OCI-LY1 (cell line): ENCODE results near the gene HPCAL4.

ENCODE experiments used
- EZH2 ChIP-seq: fragments of 200-600 bp; sonication (generic), shearing (Covaris generic); IDR thresholded peaks from 2 replicates; pipeline ENCODE4 v1.8.0; 2017; ENCODE audit warnings: borderline replicate concordance, mixed run types, mild to moderate bottlenecking, antibody characterized with exemption, low read length, moderate library complexity, mixed read lengths
- TF ChIP-seq, protein P1 (sequence below): fragments of 200-600 bp; sonication (generic), shearing (Covaris generic); IDR thresholded peaks from 2 replicates; pipeline ENCODE4 v1.5.1; 2017; ENCODE audit warnings: mild to moderate bottlenecking, antibody characterized with exemption, low read length, moderate library complexity, mixed read lengths

DNA sequence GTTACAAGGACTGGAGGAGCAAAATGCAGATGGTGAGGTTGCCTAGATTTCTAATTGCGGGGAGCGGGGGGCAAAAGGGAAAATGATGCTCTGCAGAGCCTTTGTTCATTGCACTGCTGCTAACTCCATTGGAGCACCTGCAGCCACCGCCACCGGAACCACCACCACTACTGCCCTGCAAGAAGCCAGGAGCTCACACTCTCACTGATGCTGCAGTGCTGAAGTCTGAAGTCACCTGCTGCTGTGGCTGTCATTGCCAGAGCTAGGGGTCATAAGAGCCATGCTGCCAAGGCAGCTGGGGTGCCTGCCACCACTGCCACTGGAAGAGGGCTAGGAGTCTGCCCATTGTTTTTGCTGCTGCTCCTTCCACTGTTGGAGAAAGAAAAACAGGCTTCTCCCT lies 7.3 kb upstream of the HPCAL4 start:
- TF ChIP-seq, protein P1, sequence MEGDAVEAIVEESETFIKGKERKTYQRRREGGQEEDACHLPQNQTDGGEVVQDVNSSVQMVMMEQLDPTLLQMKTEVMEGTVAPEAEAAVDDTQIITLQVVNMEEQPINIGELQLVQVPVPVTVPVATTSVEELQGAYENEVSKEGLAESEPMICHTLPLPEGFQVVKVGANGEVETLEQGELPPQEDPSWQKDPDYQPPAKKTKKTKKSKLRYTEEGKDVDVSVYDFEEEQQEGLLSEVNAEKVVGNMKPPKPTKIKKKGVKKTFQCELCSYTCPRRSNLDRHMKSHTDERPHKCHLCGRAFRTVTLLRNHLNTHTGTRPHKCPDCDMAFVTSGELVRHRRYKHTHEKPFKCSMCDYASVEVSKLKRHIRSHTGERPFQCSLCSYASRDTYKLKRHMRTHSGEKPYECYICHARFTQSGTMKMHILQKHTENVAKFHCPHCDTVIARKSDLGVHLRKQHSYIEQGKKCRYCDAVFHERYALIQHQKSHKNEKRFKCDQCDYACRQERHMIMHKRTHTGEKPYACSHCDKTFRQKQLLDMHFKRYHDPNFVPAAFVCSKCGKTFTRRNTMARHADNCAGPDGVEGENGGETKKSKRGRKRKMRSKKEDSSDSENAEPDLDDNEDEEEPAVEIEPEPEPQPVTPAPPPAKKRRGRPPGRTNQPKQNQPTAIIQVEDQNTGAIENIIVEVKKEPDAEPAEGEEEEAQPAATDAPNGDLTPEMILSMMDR = no peak
- TF ChIP-seq EZH2 = no peak
